K562 (cell line): ENCODE results near the gene ANK3.

Source experiments
- MYC ChIP-seq, 2 experiments: fragments of 250-450 bp in 1 of 2; sonication (Bioruptor Pico) in 1 of 2; IDR thresholded peaks; 2 replicates each; pipeline versions ENCODE4 v1.5.1 to v1.6.1; 2012 to 2021; ENCODE audit warnings: low read depth in 2 of 2, borderline replicate concordance in 1 of 2, improper control_type of control experiment in 1 of 2, low read length in 1 of 2, mild to moderate bottlenecking in 1 of 2, moderate library complexity in 1 of 2
- TAF9B ChIP-seq: fragments of 450-650 bp; IDR thresholded peaks from 2 replicates; pipeline ENCODE4 v1.6.1; 2018; ENCODE audit warnings: mild to moderate bottlenecking; ENCODE audit not compliant: partially characterized antibody

DNA sequence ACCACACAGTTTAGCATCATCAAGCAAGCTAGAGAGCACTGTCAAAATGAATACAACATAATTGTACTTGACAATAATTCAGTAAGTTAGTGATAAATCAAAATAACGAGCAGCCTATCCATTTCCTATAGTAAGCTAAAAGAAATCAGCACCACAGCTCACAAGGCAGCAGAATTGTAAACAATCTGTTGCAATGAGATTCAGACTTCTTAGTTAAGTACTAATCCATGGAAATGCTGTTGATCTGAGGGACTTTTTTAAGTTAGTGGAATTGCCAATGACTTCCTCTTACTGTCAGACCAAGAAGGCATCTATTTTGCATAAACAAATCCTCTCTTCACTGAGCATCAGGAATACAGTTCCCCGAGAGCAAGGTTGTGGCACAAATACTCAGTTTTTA, 346.8 kb downstream of the ANK3 start:
- TF ChIP-seq MYC (IDR thresholded peaks at IDR 0.05; ENCODE audit: low read depth, low read length), result no peak
- no peak for TF ChIP-seq MYC (CRISPR knock-in tag; IDR thresholded peaks at IDR 0.05; ENCODE audit: borderline replicate concordance, low read depth)
- TF ChIP-seq TAF9B, result no peak
